ENCODE measurements around the gene GTF2B. TPM values are rescaled to one million over a fixed set of nuclear protein-coding genes. Genes with fewer than 3 reads are reported as not detected.
"Not testable (repeated sequence)": the region's sequence is repeated elsewhere in the genome, so short reads cannot be mapped to it uniquely, and the experiment has no call there.

Gene GTF2B
- total RNA-seq, 1 donor from 2014 or later, result 27.5 TPM

GRCh38 chr1:88923224-88923623, 31.9 kb upstream of the GTF2B start:
- no peak overlapping the region for H3K4me3 Mint-ChIP-seq
- no peak for DNase-seq (ENCODE audit: extremely low spot score, unreplicated experiment)
- no peak overlapping the region for H3K27ac Mint-ChIP-seq
- no peaks in the 10 kb centered on the region for H3K27me3 Mint-ChIP-seq
- no peaks in the 10 kb centered on the region for H3K9me3 Mint-ChIP-seq
- no peaks in the 10 kb centered on the region for H3K4me1 Mint-ChIP-seq (ENCODE audit: unreplicated experiment)
- no peak for TF ChIP-seq CTCF (conservative IDR thresholded peaks at IDR 0.05)
- peaks cover 48% of the 10 kb centered on the region for H3K36me3 Mint-ChIP-seq

GRCh38 chr1:88922214-88922613, 30.8 kb upstream of the GTF2B start:
- Mint-ChIP-seq H3K4me3 (no peak overlapping the region), H3K36me3 (peaks cover 50% of the 10 kb centered on the region), H3K27ac (no peak overlapping the region), H3K4me1 (ENCODE audit: unreplicated experiment) (no peaks in the 10 kb centered on the region), H3K9me3 (peaks cover 5% of the 10 kb centered on the region), H3K27me3 (no peaks in the 10 kb centered on the region)
- DNase-seq (ENCODE audit: extremely low spot score, unreplicated experiment), result no peak
- no peak for TF ChIP-seq CTCF (conservative IDR thresholded peaks at IDR 0.05)

- H3K4me1 Mint-ChIP-seq (ENCODE audit: unreplicated experiment), result no peaks in the 10 kb centered on the region
- TF ChIP-seq CTCF (conservative IDR thresholded peaks at IDR 0.05), result no peak
- no peak for DNase-seq (ENCODE audit: extremely low spot score, unreplicated experiment)
- H3K27ac Mint-ChIP-seq, result no peak overlapping the region
- no peaks in the 10 kb centered on the region for H3K27me3 Mint-ChIP-seq
- no peak overlapping the region for H3K4me3 Mint-ChIP-seq
- peaks cover 50% of the 10 kb centered on the region for H3K36me3 Mint-ChIP-seq
- H3K9me3 Mint-ChIP-seq, result peaks cover 8% of the 10 kb centered on the region
Measured at GRCh38 chr1:88920845-88921244, 29.5 kb upstream of the GTF2B start.

GRCh38 chr1:88917321-88918025, 26.1 kb upstream of the GTF2B start:
- Mint-ChIP-seq H3K4me1 (ENCODE audit: unreplicated experiment) (no peaks in the 10 kb centered on the region), H3K27ac (no peak overlapping the region), H3K36me3 (peaks cover 33% of the 10 kb centered on the region), H3K9me3 (peaks cover 15% of the 10 kb centered on the region), H3K4me3 (no peak overlapping the region), H3K27me3 (no peaks in the 10 kb centered on the region)
- no peak for TF ChIP-seq CTCF (conservative IDR thresholded peaks at IDR 0.05)
- DNase-seq (ENCODE audit: extremely low spot score, unreplicated experiment), result no peak

GRCh38 chr1:88916883-88917282, 25.5 kb upstream of the GTF2B start:
- DNase-seq (ENCODE audit: extremely low spot score, unreplicated experiment), result no peak
- H3K27me3 Mint-ChIP-seq, result no peaks in the 10 kb centered on the region
- no peak for TF ChIP-seq CTCF (conservative IDR thresholded peaks at IDR 0.05)
- no peak overlapping the region for H3K4me3 Mint-ChIP-seq
- H3K27ac Mint-ChIP-seq, result no peak overlapping the region
- H3K9me3 Mint-ChIP-seq, result peaks cover 15% of the 10 kb centered on the region
- H3K36me3 Mint-ChIP-seq, result peaks cover 31% of the 10 kb centered on the region
- no peaks in the 10 kb centered on the region for H3K4me1 Mint-ChIP-seq (ENCODE audit: unreplicated experiment)

- H3K36me3 Mint-ChIP-seq; H3K9me3 Mint-ChIP-seq; H3K27ac Mint-ChIP-seq; H3K4me3 Mint-ChIP-seq; DNase-seq (ENCODE audit: extremely low spot score, unreplicated experiment); H3K4me1 Mint-ChIP-seq (ENCODE audit: unreplicated experiment); H3K27me3 Mint-ChIP-seq: not testable (repeated sequence)
Measured at GRCh38 chr1:88911800-88912199, 20.4 kb upstream of the GTF2B start.

All from type B pancreatic cell (in vitro differentiated cells).